ENCODE data around the gene OLFML2A.
"Not testable (repeated sequence)": the region's sequence is repeated elsewhere in the genome, so short reads cannot be mapped to it uniquely, and the experiment has no call there.

Gene OLFML2A

GRCh38 chr9:124776954-124777648, at the start of gene OLFML2A:
Gene OLFML2A (plus strand): TSS chr9:124777133. CDS start chr9:124777271, 138 bp downstream.
- DNase-seq = peak; percentile 33

- no peak for DNase-seq
Observed at GRCh38 chr9:124730772-124731171, 46.2 kb upstream of the OLFML2A start.

- DNase-seq = no peak
Observed at GRCh38 chr9:124733964-124734740, 42.8 kb upstream of the OLFML2A start.

- not testable (repeated sequence) for DNase-seq
Observed at GRCh38 chr9:124734741-124735083, 42.2 kb upstream of the OLFML2A start.

GRCh38 chr9:124735121-124735520, 41.8 kb upstream of the OLFML2A start:
- no peak for DNase-seq

GRCh38 chr9:124738075-124738474, 38.9 kb upstream of the OLFML2A start:
- not testable (repeated sequence) for DNase-seq

GRCh38 chr9:124739360-124739759, 37.6 kb upstream of the OLFML2A start:
- DNase-seq = no peak

- DNase-seq = no peak
Observed at GRCh38 chr9:124741149-124741548, 35.8 kb upstream of the OLFML2A start.

GRCh38 chr9:124741662-124742061, 35.3 kb upstream of the OLFML2A start:
- no peak for DNase-seq

- DNase-seq = no peak
Observed at GRCh38 chr9:124742940-124743339, 34.0 kb upstream of the OLFML2A start.

- no peak for DNase-seq
Observed at GRCh38 chr9:124743686-124744348, 33.1 kb upstream of the OLFML2A start.

GRCh38 chr9:124747065-124747464, 29.9 kb upstream of the OLFML2A start:
- no peak for DNase-seq

- DNase-seq = no peak
Observed at GRCh38 chr9:124749284-124749683, 27.6 kb upstream of the OLFML2A start.

GRCh38 chr9:124749781-124750180, 27.2 kb upstream of the OLFML2A start:
- no peak for DNase-seq

GRCh38 chr9:124752967-124753366, 24.0 kb upstream of the OLFML2A start:
- DNase-seq = no peak

- DNase-seq = no peak
Observed at GRCh38 chr9:124754289-124754688, 22.6 kb upstream of the OLFML2A start.

GRCh38 chr9:124755061-124755460, 21.9 kb upstream of the OLFML2A start:
- DNase-seq = no peak

- no peak for DNase-seq
Observed at GRCh38 chr9:124756011-124756410, 20.9 kb upstream of the OLFML2A start.

GRCh38 chr9:124757616-124758015, 19.3 kb upstream of the OLFML2A start:
- DNase-seq = no peak

GRCh38 chr9:124758061-124758460, 18.9 kb upstream of the OLFML2A start:
- DNase-seq = no peak

- no peak for DNase-seq
Observed at GRCh38 chr9:124758691-124759090, 18.2 kb upstream of the OLFML2A start.

- DNase-seq = no peak
Observed at GRCh38 chr9:124759327-124759726, 17.6 kb upstream of the OLFML2A start.

GRCh38 chr9:124760719-124761118, 16.2 kb upstream of the OLFML2A start:
- DNase-seq = no peak

- no peak for DNase-seq
Observed at GRCh38 chr9:124761196-124761595, 15.7 kb upstream of the OLFML2A start.
